Fibroblast of skin of left quadriceps (primary cell): ENCODE measurements around the gene SPATA19.

ENCODE experiments used
- DNase-seq, 2 experiments: peaks; one replicate each; pipeline ENCODE4 v3.0.0-alpha.2; 2013; ENCODE audit warnings: low read depth in 2 of 2

SPATA19 gene

DNA sequence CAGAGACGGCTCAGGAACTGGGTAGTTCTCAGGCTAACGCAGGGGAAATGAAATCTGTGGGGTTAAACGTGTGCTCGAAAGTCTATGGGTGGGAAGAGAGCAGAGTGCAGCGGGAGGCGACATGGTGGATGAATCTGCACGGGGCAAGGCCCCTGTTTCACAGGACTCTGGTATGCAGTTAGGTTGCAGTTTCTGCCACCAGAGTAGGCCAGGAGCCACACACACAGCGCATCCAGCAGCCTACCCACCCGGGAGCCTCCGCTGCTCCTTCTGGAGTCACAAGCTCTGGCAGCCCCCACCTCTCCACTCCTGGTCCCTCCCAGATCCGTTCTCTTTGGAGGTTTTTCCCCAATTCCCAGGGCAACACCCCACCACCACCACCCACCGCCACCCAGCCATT lies 27.0 kb downstream of the SPATA19 start:
- DNase-seq = no peak

DNA sequence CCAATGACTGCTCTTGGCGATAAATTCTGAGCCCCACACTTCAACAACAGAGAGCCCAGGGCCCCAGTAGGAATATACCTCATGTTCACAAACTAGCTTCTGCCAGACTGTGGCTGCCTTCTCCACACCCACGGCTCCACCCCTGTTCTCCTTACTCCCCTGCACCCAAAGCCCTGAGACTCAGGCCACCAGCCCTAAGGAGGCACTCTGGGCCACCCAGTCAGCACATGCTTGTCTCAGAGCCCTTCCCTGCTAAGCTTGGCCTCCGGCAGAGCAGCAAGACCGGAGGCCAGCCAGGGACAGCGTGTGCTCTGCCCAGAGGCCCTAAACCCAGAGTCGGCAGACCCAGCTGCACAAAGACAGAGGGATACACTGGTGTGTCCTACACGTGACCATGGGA lies 27.9 kb downstream of the SPATA19 start:
- DNase-seq = no peak

DNA sequence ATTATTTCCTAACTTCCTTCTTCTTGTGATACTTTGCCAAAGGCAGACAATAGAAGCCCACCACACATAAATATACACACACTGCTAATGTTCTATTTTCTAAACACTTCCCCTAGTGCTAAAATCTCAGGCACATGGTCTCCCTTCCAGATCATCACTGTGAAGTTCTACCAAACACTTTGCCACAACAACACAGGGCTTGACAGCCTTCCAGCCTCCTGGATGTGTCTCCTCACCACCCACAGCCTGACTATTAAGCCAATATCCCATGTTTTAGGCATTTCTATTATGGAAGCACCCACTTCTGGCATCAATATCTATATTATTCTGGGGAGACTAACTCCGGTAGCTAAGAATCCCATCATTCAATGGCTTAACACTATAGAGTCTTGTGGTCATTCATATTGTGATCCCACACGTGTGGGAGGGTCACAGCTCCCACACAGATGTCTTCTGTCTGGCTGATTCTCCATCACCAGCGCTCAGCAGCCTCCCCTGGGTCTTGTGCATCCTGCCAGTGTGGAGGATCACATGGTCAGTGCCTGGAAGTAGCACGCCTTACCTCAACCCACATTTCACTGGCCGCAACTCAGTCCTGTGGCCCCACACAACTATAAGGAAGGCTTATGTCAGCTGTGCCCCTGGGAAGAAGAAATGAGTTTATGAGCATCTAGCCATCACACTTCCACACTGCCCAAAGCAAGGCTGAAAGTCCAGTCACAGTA lies 29.0 kb downstream of the SPATA19 start:
- no peak for DNase-seq

DNA sequence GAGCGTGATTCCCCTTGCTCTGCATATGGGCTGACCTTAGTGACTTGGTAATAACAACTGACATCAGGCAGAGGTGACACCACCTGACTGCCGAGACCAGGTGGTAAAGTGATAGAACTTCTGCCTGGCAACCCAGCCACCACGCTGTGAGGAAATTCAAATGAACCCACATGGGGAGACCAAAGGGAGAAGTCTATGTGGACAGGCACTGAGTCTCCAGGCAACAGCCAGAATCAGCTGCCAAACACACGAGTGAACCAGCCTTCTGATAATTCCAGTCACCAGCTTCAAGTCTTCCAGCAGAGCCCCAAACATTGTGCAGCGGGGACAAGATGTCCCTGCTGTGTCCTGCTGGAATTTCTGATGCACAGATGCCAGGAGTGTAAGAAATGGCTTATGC lies 29.7 kb downstream of the SPATA19 start:
- no peak for DNase-seq

DNA sequence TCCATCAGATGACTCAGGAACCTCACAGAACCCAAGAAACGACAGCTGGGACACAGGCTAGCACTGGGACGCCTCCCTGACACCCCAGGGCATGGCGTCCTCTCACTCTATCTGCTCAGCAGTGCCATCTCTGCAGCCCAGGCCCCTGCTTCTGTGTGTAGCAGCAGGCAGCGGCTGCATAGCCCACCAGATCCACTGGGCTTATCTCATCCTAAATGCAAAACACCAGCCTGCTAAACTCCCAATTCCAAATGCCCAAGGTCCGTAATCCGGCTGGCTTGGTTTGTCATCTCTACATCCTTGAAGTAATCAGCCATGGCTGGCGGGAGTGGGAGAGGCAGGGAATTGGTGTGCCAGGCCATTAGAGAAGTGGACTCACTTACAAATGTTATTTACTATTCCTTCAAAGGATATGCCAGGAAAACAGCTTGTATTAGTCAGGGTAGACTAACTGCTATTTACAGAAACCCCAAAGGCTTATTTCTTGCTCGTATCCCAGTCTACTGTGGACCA lies 30.7 kb downstream of the SPATA19 start:
- no peak for DNase-seq

DNA sequence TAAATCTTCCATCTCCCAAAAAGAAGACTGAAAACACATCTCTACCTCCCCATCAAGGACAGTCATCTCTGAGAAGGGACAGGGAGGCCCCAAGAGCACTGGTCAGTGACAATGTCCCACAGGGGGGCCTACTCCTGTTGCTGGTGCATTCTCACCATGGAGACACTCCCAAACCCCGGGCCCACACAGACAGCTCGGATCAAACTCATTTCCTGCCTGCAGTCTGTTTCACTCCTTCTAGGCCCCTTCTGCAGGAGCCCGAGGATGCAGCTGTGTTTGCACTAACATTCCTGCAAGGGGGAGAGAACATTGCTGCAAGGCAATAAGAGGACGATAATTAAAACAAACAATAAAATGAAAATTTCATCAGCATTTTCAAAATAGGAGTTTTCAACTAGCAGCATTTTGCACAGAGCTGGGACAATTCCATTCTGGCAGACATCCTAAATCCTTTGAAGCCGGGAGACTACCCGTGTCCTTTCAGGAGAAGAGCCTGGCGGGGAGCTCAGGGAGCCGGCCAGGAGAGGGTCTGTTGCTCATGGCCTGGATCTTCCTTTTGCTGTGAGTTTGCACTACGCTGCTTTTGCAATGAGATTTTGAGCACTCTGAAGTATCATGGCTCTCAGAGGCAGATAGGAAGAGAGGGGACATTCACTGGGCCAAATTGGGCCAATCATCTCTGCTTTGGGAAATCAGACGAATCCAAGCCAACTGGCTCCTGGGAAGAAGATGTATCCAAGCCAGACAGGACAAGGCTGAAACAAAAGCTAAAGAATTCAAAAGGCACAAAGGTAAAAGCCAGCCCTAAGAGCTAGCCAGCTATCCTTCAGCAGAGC lies 33.2 kb downstream of the SPATA19 start:
- DNase-seq = no peak

DNA sequence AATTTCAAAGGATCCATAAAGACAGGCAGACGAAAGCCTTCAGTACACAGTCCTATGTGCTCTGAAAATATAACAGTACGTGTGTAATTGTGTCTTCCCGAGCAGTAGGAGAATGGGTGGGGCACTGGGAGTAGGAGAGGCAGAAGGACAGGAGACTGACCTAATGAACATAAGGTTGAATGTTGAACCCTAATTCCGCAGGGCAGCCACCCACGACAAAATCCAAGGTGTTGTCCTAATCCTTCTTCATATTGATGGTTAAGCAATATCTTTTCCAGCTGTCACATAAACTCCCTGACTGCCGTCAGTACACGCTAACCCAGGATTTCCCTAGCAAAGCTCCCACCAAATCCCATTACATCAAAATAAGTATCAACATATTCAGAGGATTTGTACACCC lies 34.5 kb downstream of the SPATA19 start:
- no peak for DNase-seq

DNA sequence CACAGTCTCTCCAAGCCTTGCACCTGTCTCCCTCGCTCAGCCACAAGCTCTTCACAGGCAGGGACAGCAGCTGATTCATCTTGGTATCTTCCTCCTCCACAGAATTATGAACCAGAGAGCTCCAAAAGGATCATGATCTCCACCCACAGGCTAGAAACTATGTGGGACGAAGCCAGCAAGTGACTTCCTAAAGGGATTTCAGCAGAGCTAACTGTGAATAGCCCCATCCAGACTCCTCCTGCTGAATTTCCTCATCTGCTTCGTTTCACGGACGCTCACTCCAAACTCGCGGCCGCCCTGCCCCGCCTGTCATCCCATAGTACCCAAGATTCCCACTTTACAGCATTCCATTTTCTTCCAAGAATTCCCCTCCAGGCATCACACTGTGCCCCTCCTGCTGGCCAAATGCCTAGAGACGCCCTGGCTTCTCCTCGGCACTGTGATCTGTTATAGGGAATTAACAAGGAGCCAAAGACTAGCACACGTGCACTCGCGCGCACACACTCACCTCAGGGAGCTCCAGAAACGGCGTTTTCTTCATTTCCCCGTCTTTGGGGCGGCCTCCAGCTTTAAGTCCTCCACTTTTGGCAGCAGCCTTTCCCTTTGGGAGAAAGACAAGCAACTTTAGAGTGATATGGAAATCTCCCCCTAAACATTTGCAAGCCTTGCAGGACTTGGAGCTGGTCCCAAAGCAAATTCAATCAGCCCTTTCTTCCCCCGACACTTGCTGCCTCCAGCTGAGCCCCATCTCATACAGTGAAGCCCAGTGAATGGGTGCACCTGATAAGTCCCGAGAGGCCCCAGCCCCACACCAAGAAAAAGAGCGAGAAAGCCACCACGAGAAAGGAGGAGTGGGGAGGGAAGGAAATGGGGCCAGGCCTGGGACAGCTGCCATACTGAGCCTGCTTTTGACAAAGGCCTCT lies 35.5 kb downstream of the SPATA19 start:
- DNase-seq = no peak

DNA sequence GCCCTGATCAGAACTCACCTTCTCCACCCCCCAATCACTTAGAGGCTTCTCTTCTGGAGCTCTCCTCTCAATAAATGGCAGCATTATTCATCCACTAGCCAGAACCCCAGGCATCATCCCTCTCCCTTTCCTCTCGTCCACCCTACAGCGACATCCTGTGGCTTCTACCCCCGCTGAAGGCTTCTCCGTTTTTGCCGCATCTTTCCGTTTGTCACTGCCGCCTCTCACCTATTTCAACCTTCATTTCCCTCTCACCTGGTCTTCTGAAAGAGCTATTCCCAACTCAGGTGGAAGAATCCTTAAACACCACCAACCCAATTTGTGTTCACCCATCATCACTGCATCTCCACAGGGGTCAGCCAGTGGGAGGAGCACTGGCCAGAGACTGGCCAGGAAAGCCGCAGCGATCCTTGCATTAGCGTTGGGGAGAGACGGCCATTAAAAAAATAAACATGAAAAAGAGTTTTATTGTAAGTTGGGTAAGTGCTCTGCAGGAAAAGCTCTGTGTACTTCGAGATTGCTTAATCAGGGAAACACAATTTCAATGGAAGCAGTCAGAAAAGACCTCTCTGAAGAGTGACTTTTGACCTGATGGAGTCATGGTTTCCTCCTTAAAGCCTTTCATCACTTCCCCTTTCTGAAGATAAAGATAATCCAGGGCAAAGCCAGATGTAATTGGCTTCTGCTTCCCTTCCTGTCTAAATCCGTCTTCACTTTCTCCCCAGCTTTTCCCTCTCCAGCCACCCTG lies 36.7 kb downstream of the SPATA19 start:
- DNase-seq = no peak

DNA sequence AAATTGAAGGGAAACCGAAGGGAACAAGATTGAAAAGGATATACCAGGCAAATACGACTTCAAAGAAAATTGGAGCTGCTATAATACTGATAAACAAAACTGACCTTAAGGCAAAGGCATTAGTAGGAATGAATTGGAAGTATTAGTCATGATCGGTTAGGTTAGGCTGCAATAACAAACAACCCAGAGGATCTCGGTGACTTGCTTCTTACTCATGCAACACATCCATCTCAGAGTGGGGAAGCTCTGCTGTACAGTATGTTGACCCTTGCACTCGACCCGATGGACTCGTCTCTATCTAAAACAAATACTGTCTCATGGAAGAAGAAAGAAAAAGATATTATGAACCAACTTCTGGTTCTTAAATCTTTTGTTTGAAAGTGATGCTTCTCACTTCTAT lies 42.3 kb downstream of the SPATA19 start:
- no peak for DNase-seq

DNA sequence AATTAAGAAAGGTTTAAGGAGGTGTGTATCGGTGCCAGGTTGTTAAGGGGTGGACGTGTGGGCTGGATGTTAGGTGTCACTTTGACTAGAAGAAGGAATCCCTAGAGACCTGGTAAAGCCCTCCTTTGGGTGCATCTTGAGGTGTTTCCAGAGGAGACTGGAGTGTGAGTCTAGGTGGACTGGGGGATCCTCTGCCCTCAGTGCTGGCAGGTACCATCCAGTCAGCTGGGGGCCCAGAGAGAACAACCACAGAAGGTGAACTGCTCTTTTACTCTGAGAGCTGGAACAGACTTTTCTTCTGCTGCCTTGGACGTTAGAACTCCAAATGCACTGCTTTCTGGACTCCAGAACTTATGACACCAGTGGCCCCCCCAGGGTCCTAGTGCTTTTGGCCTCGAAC lies 44.0 kb downstream of the SPATA19 start:
- DNase-seq = no peak

DNA sequence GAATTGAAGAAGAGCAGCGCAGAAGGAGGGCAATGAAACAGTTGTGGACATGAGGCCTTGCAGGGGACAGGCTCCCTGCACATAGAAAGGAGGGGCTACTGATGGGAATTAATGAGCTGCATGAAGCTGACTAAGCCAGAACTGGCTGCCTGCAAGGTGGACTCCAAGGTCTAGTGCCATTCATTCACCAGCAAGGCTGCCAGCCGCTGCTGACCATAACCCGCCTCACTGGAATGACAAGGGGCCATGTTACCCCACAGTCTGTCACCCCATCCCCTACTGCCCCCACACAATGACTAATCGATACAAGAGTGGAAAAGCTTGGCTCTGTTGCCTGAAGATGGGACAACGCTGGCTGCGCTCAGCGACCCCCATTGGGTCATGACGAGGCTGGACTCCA lies 44.6 kb downstream of the SPATA19 start:
- DNase-seq = no peak

DNA sequence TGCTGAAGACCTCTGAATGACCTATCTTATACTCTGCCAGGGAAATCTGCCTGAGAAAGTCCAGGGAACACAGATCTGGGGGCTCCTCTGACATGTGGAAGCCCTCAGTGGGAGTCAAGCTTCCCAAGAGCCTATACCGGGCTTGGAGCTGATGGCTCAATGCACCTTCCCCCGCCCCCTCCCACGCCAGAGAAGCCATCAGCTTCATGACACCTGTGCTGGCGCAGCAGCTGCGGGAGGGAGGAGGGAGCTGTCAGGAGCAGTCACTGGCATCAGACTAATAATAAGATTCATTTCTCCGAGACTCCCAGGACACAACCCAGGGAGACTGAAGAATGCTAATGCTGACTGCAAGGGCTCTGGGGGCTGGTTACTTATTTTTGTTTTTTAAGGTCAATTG lies 47.8 kb downstream of the SPATA19 start:
- no peak for DNase-seq

DNA sequence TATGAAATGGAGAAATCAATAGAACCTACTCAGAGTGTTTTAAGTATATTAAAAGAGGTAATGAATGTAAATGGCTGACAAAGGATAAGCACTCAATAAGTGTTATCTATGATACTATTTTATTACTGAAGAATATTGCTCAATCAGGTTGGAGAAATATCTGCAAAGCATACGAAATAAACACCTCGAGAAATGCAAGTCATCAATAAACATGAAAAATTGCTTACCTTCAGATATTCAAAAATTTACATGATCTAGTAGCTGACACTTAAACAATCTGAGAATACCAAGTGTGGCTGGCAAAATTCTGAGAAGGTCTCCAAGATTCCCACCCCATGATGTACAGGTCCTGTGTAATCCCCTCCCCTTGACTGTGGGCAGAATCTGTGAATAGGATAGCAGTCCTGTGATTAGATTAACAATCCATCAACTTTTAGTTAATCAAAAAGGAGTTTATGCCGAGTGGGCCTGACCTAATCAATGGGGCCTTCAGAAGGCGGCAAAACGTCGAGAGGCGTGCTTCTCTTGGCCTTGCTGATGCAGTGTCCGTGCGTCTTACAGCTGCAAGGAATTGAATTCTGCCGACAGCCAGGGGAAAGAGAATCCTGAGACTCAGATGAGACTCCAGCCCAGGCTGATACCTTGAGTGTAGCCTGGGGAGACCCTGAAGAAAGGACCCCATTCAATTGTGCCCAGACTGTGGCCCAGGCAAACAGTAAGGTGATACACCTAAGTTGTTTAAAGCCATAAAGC lies 49.1 kb downstream of the SPATA19 start:
- DNase-seq = no peak

DNA sequence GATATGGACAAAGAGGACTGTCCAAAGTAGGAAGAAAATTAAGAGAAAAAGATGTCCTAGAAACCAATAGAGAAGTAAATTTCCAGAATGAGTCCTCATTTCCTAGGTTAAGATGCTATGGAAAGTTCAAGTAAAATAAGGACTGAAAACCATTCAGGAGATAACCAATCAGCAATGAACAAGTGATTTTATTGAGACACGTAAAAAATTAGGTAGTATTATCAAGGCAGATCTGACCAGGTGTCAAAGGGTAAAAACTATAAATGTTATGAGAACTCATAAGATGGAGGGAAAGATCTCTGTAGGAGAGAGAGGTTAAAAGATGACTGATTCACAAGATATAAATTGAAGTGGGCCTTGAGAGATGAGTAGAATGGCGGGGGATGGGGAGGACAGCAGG lies 50.2 kb downstream of the SPATA19 start:
- no peak for DNase-seq

DNA sequence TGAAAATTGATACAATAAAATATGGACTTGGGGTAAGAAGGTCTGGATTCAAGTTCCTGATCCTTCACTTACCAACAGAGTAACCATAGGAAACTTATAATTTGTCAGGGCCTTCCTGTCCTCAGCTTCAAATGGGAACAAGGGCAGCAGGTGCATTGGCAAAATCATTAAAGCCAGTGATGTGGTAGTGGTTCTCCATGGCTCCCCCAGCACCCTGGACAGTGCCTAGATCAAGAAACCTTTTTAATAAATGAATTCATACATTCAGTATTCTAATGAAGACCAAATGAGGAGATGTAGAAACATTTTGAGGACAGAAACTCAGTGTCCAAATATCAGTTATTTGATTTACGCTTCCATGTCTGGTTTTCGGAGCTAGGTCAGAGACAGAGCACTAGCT lies 51.1 kb downstream of the SPATA19 start:
- DNase-seq = no peak

DNA sequence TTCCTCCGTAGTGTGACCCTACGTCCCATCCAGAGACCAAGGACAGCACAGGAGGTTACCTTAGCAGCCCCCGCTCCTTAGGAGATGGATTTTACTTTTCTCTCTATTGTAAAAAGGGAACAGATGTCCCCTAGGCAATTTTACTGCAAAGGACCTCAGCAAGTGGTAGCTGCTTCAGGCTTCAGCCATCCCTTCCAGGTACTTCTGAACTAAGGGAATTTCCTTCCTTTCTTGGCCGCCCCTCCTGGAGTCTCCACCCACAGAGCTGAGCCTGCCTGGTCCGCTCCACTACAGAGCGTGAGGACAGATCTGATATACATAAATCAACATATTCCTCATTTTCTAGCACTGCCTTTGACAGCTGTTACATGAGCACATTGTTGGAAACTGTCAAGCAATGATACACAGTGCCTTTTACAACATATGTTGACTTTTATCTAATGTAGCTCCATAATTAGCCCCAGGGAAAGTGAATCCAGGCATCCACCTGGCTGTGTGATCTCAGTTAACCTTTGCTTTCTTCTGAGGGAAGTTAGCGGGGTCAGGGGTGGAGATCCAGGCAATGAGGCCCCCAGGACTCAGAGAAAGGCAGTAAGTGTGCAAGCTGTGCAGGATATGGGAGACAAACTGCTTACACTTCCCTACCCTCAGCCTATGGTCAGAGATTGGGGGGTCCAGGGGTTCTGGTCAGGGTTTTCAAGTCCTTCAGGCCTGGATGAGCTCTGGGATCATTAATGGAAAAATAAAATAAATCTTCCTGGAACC lies 51.9 kb downstream of the SPATA19 start:
- no peak for DNase-seq

DNA sequence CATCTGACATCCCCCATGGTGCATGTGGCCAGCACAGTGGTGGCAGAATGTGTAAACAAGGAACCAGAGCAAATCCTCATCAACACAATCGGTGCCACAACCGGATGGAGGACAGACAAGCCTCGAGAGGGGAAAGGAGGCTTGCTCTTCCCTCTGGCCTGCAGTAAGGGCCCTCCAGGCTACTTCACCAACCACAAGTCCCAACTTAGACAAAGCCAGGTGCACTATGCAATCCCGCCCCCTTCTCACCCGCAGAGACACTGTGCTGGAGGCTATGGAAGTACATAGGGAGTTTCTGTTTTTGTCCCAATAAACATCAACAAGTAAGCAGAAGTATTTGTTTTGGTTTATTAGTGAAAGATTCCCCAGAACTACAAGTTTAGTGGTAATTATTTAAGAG lies 54.3 kb downstream of the SPATA19 start:
- DNase-seq = no peak
